Measurements from ENCODE around the gene AARS2.

AARS2 gene

DNA sequence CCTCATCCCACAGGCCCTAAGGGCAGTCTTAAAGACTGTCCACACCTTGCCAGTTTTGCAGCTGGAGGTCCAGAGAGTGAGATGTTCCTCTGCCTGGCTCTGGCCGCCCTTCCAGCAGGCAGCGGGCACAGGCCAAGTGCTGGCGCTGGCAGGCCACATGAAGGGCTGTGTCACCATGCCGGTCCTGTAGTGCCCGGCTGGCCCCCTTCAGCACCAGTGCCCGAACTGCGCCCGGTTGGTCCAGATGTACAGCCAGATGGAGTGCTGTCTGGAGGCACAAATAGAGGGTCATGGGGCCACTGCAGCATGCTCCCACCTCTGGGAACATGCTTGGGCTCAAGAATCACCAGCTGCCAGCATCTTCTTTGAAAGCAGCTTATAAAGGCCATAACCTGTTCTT, 51.6 kb downstream of the AARS2 start:
- WGBS (ENCODE audit: insufficient coverage): 98% methylated on average over 8 of the region's 8 CpGs
- Histone ChIP-seq H3K27ac (ENCODE audit: insufficient read depth in 1 of 2, low read depth in 1 of 2, low read length in 2 of 2, poor library complexity in 1 of 2, severe bottlenecking in 2 of 2) (no peak overlapping the region), H3K27me3 (replicated peaks in 2 of 5; ENCODE audit: control insufficient read depth in 4 of 5, insufficient read depth in 5 of 5, low read length in 4 of 5) (no peaks in the 10 kb centered on the region), H3K9me3 (ENCODE audit: control extremely low read depth in 1 of 5, control insufficient read depth in 4 of 5, insufficient read depth in 2 of 5, low read depth in 1 of 5, low read length in 4 of 5) (no peaks in the 10 kb centered on the region), H3K36me3 (ENCODE audit: control insufficient read depth in 4 of 4, insufficient read depth in 4 of 4, low read length in 3 of 4) (peaks cover 8 to 55% (median 34%) of the 10 kb centered on the region in 4 experiments), H3K4me3 (ENCODE audit: control insufficient read depth in 1 of 7, extremely low read depth in 1 of 7, insufficient read depth in 4 of 7, low read depth in 2 of 7, low read length in 6 of 7) (no peak overlapping the region), H3K4me1 (ENCODE audit: control extremely low read depth in 1 of 4, control insufficient read depth in 4 of 4, insufficient read depth in 4 of 4, low read length in 3 of 4) (peaks cover 8 to 55% (median 42%) of the 10 kb centered on the region in 4 experiments)
- ChIA-PET CTCF (interaction anchor here (0.6 to 2.2 kb wide), 9 partner anchors 8 to 92 kb away, joined by 3 to 10 read pairs (median 4); no protein-coding TSS in a partner anchor), POLR2A (no interaction called here)
- no peak for DNase-seq

DNA sequence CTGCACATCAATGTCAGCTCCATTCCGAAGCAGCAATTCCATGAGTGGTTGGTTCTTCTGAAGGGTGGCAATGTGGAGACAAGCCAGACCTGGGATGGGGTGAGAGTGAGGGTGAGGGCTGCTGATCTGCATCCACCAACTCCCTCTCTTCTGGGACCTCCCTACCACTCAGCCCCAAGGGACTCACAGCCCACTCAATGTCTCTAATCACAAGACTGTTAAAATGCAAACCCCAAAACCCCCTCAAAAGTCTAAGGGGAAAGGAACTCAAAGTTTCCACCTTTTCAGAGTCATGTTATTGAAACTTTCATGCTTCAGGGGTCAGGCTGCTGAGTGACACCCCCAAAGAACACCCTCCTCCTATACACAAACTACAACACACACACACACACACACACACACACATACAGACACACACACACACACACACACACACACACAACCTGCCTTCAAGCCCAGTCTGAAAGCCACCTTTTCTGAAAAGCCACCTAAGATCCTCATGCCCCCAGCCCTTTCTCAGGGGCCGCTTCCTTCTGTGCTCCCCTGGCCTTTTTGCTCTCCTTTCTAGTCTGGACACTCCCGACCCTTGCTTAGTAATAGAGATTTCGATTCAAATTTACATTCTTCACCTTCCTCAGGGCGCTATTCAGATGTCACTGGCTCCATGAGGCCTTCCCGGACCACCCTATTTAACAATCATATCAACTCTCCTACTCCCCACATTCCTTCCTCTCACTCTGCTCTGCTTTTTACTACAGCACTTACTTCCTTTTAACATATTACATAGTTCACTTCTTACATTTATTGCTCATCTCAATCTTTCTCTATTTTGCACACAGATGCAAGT, 52.5 kb downstream of the AARS2 start:
- ChIA-PET POLR2A (no interaction called here), CTCF (interaction anchor here (1.1 to 2.2 kb wide), 2 partner anchors 9 to 19 kb away, joined by 3 to 10 read pairs; no protein-coding TSS in a partner anchor)
- Histone ChIP-seq H3K27ac (ENCODE audit: insufficient read depth in 1 of 2, low read depth in 1 of 2, low read length in 2 of 2, poor library complexity in 1 of 2, severe bottlenecking in 2 of 2) (peak overlapping the region in 1 of 2 experiments; percentile 3), H3K9me3 (ENCODE audit: control extremely low read depth in 1 of 5, control insufficient read depth in 4 of 5, insufficient read depth in 2 of 5, low read depth in 1 of 5, low read length in 4 of 5) (no peaks in the 10 kb centered on the region), H3K27me3 (replicated peaks in 2 of 5; ENCODE audit: control insufficient read depth in 4 of 5, insufficient read depth in 5 of 5, low read length in 4 of 5) (no peaks in the 10 kb centered on the region), H3K4me3 (ENCODE audit: control insufficient read depth in 1 of 7, extremely low read depth in 1 of 7, insufficient read depth in 4 of 7, low read depth in 2 of 7, low read length in 6 of 7) (no peak overlapping the region), H3K36me3 (ENCODE audit: control insufficient read depth in 4 of 4, insufficient read depth in 4 of 4, low read length in 3 of 4) (peaks cover 8 to 55% (median 34%) of the 10 kb centered on the region in 4 experiments), H3K4me1 (ENCODE audit: control extremely low read depth in 1 of 4, control insufficient read depth in 4 of 4, insufficient read depth in 4 of 4, low read length in 3 of 4) (peaks cover 9 to 55% (median 47%) of the 10 kb centered on the region in 4 experiments)
- DNase-seq: no peak
- WGBS (ENCODE audit: insufficient coverage): 96% methylated on average over 5 of the region's 6 CpGs

DNA sequence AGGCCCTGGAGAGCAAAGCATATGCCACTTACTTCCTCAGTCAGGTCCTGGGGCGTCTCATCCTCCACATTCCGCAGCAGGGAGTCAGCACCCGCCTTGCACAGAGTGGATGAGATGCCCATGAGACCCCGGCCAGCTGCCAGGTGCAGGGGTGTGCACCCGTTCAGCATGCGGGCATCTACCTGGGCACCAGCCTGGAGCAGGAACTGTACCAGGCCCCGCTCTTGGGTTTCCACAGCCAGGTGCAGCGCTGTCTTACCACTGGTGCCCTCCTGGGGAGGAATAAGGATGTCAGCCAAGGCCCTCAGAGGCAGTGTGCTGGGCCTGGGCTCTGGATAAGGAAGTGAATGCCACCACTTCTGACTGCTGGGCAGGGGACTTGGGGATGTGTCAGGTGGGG, 53.1 kb downstream of the AARS2 start:
- ChIA-PET CTCF (interaction anchor here (1.1 kb wide), 1 partner anchor 18 kb away, joined by 3 read pairs; no protein-coding TSS in a partner anchor), POLR2A (no interaction called here)
- H3K4me1 ChIP-seq (ENCODE audit: control extremely low read depth in 1 of 4, control insufficient read depth in 4 of 4, insufficient read depth in 4 of 4, low read length in 3 of 4): peaks cover 10 to 60% (median 53%) of the 10 kb centered on the region in 4 experiments
- no peaks in the 10 kb centered on the region for H3K9me3 ChIP-seq (ENCODE audit: control extremely low read depth in 1 of 5, control insufficient read depth in 4 of 5, insufficient read depth in 2 of 5, low read depth in 1 of 5, low read length in 4 of 5)
- DNase-seq: no peak
- peaks cover 8 to 59% (median 36%) of the 10 kb centered on the region in 4 experiments for H3K36me3 ChIP-seq (ENCODE audit: control insufficient read depth in 4 of 4, insufficient read depth in 4 of 4, low read length in 3 of 4)
- H3K27ac ChIP-seq (ENCODE audit: insufficient read depth in 1 of 2, low read depth in 1 of 2, low read length in 2 of 2, poor library complexity in 1 of 2, severe bottlenecking in 2 of 2): peak overlapping the region in 1 of 2 experiments; percentile 3
- WGBS (ENCODE audit: insufficient coverage): 96% methylated on average over 8 of the region's 8 CpGs
- H3K27me3 ChIP-seq (replicated peaks in 2 of 5; ENCODE audit: control insufficient read depth in 4 of 5, insufficient read depth in 5 of 5, low read length in 4 of 5): no peaks in the 10 kb centered on the region
- H3K4me3 ChIP-seq (ENCODE audit: control insufficient read depth in 1 of 7, extremely low read depth in 1 of 7, insufficient read depth in 4 of 7, low read depth in 2 of 7, low read length in 6 of 7): no peak overlapping the region

DNA sequence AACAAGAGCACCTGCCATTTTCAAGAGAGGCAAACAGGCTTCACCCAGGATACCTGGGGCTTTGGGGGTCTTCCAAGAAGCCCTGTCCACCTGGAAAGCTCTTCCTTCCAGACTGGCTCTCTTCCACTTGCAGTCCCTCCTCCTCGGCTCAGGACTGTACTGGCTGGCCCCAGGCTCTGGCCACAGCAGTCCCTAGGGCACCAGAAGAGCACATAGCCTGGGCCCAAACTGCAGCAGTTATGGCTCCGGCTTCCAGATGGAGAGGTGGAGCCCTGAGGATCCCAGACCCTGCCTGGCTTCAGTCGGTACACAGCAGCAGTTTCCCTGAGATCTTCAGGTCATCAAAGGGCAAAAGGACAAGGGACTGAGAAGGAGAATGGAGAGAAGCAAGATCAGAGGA, 54.2 kb downstream of the AARS2 start:
- Histone ChIP-seq H3K27ac (ENCODE audit: insufficient read depth in 1 of 2, low read depth in 1 of 2, low read length in 2 of 2, poor library complexity in 1 of 2, severe bottlenecking in 2 of 2) (no peak overlapping the region), H3K9me3 (ENCODE audit: control extremely low read depth in 1 of 5, control insufficient read depth in 4 of 5, insufficient read depth in 2 of 5, low read depth in 1 of 5, low read length in 4 of 5) (no peaks in the 10 kb centered on the region), H3K4me3 (ENCODE audit: control insufficient read depth in 1 of 7, extremely low read depth in 1 of 7, insufficient read depth in 4 of 7, low read depth in 2 of 7, low read length in 6 of 7) (no peak overlapping the region), H3K27me3 (replicated peaks in 2 of 5; ENCODE audit: control insufficient read depth in 4 of 5, insufficient read depth in 5 of 5, low read length in 4 of 5) (no peaks in the 10 kb centered on the region), H3K4me1 (ENCODE audit: control extremely low read depth in 1 of 4, control insufficient read depth in 4 of 4, insufficient read depth in 4 of 4, low read length in 3 of 4) (peaks cover 9 to 59% (median 46%) of the 10 kb centered on the region in 4 experiments), H3K36me3 (ENCODE audit: control insufficient read depth in 4 of 4, insufficient read depth in 4 of 4, low read length in 3 of 4) (peaks cover 10 to 70% (median 46%) of the 10 kb centered on the region in 4 experiments)
- CTCF ChIA-PET: interaction anchor here (2.9 kb wide), 1 partner anchor 11 kb away, joined by 15 read pairs; the partner anchor contains the start of gene HSP90AB1
- 96% methylated on average over 3 of the region's 3 CpGs for WGBS (ENCODE audit: insufficient coverage)
- DNase-seq: no peak
- POLR2A ChIA-PET: interaction anchor here (0.9 kb wide), 1 partner anchor 12 kb away, joined by 4 read pairs; the partner anchor contains the start of gene HSP90AB1

DNA sequence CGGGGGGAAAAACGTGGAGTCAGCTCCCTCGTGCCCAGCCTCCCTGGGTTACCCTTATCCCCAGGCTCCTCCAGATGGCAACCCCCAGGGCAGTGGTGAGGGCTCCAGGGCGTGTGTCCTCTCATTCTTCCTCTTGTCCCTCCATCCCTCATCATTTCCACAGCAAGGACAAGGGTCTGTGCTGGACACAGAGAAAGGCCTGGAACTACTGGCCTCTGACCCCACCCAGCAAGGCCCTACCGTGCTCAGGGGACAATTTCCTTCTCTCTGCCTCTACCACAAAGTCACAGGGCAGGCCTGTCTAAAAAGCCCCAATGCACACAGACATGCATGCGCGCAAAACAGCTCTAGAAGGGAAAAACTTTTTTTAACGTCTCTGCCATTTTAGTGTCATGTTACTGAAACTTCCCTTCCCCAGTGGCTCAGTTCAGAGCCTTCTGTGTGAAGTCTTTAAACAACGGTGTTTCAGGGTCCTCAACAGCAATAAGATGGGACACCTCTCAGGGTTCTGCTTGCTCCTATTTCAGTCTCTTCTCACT, 54.8 kb downstream of the AARS2 start:
- 94% methylated on average over 7 of the region's 9 CpGs for WGBS (ENCODE audit: insufficient coverage)
- POLR2A ChIA-PET: interaction anchor here (0.9 kb wide), 1 partner anchor 11 kb away, joined by 4 read pairs; the partner anchor contains the start of gene HSP90AB1
- CTCF ChIA-PET: interaction anchor here (2.9 kb wide), 1 partner anchor 10 kb away, joined by 15 read pairs; the partner anchor contains the start of gene HSP90AB1
- Histone ChIP-seq H3K9me3 (ENCODE audit: control extremely low read depth in 1 of 5, control insufficient read depth in 4 of 5, insufficient read depth in 2 of 5, low read depth in 1 of 5, low read length in 4 of 5) (no peaks in the 10 kb centered on the region), H3K27me3 (replicated peaks in 2 of 5; ENCODE audit: control insufficient read depth in 4 of 5, insufficient read depth in 5 of 5, low read length in 4 of 5) (no peaks in the 10 kb centered on the region), H3K4me3 (ENCODE audit: control insufficient read depth in 1 of 7, extremely low read depth in 1 of 7, insufficient read depth in 4 of 7, low read depth in 2 of 7, low read length in 6 of 7) (no peak overlapping the region), H3K4me1 (ENCODE audit: control extremely low read depth in 1 of 4, control insufficient read depth in 4 of 4, insufficient read depth in 4 of 4, low read length in 3 of 4) (peaks cover 4 to 54% (median 41%) of the 10 kb centered on the region in 4 experiments), H3K36me3 (ENCODE audit: control insufficient read depth in 4 of 4, insufficient read depth in 4 of 4, low read length in 3 of 4) (peaks cover 13 to 74% (median 48%) of the 10 kb centered on the region in 4 experiments), H3K27ac (ENCODE audit: insufficient read depth in 1 of 2, low read depth in 1 of 2, low read length in 2 of 2, poor library complexity in 1 of 2, severe bottlenecking in 2 of 2) (peak overlapping the region in 1 of 2 experiments; percentile 44)
- no peak for DNase-seq

DNA sequence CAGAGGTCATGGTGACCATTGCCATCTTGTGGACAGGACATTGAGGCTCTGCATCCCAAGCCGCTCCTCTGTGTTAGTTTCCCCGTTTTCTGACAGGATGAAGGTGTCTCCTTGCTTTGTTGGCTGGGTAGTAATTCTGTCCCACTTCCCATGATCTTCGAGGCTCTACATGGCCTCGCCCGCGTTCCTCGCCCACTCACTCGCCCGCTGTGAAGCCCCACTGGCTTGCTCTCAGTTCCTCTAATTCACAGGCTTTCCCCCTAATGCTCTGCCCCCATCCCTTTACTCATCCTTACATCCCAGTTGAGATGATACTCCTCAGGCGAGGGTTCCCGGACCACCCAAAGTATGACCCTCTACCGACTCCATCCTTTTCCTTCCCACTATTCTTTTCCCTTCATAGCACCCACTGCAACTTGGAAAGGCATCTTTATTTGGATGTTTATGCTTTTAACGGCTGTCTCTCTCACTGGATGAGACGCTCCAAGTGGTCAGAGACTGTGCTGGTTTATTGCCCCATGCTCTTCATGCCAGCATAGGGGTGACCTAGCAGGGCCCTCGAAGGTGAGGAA, 55.3 kb downstream of the AARS2 start:
- Histone ChIP-seq H3K4me1 (ENCODE audit: control extremely low read depth in 1 of 4, control insufficient read depth in 4 of 4, insufficient read depth in 4 of 4, low read length in 3 of 4) (peaks cover 4 to 48% (median 36%) of the 10 kb centered on the region in 4 experiments), H3K9me3 (ENCODE audit: control extremely low read depth in 1 of 5, control insufficient read depth in 4 of 5, insufficient read depth in 2 of 5, low read depth in 1 of 5, low read length in 4 of 5) (no peaks in the 10 kb centered on the region), H3K27ac (ENCODE audit: insufficient read depth in 1 of 2, low read depth in 1 of 2, low read length in 2 of 2, poor library complexity in 1 of 2, severe bottlenecking in 2 of 2) (peak overlapping the region; percentile 44 to 46), H3K4me3 (ENCODE audit: control insufficient read depth in 1 of 7, extremely low read depth in 1 of 7, insufficient read depth in 4 of 7, low read depth in 2 of 7, low read length in 6 of 7) (peak overlapping the region; percentile 6 to 89 (median 65)), H3K27me3 (replicated peaks in 2 of 5; ENCODE audit: control insufficient read depth in 4 of 5, insufficient read depth in 5 of 5, low read length in 4 of 5) (no peaks in the 10 kb centered on the region), H3K36me3 (ENCODE audit: control insufficient read depth in 4 of 4, insufficient read depth in 4 of 4, low read length in 3 of 4) (peaks cover 15 to 76% (median 54%) of the 10 kb centered on the region in 4 experiments)
- CTCF ChIA-PET: interaction anchor here (1.2 to 5.0 kb wide), 5 partner anchors 10 to 82 kb away, joined by 3 to 17 read pairs (median 5); partner anchors contain the start of gene HSP90AB1
- WGBS (ENCODE audit: insufficient coverage): 52% methylated on average over 15 of the region's 15 CpGs
- POLR2A ChIA-PET: interaction anchor here (0.9 to 4.5 kb wide), 2 partner anchors 11 kb away, joined by 4 to 42 read pairs; partner anchors contain the start of gene HSP90AB1
- no peak for DNase-seq

Data from common myeloid progenitor, CD34-positive (primary cell).